H1 (cell line): ENCODE measurements around the gene KIF13A. TPM values are rescaled to one million over a fixed set of nuclear protein-coding genes. Genes with fewer than 3 reads are reported as not detected.

ENCODE experiments used
- CBX5 ChIP-seq: fragments of 300-800, 300-1000 bp; sonication (generic); IDR thresholded peaks from 2 replicates; pipeline ENCODE4 v1.7.1; 2016; ENCODE audit warnings: antibody characterized with exemption, low read length, low read depth
- GTF2F1 ChIP-seq: IDR thresholded peaks from 2 replicates; pipeline ENCODE4 v1.6.1; 2012; ENCODE audit warnings: low read depth, low read length, improper control_type of control experiment, borderline replicate concordance
- HDAC6 ChIP-seq: IDR thresholded peaks from one replicate; pipeline ENCODE4 v1.7.1; 2012; ENCODE audit warnings: low read depth, mild to moderate bottlenecking, inconsistent platforms, low read length, moderate library complexity
- POLR2AphosphoS5 ChIP-seq: IDR thresholded peaks from 2 replicates; pipeline ENCODE4 v1.6.1; 2011; ENCODE audit warnings: low read depth, low read length
- RBBP5 ChIP-seq: IDR thresholded peaks from 2 replicates; pipeline ENCODE4 v1.7.1; 2012; ENCODE audit warnings: low read depth, mild to moderate bottlenecking, inconsistent platforms, low read length, moderate library complexity, borderline replicate concordance
- SUZ12 ChIP-seq: fragments of 200-600 bp; sonication (generic); IDR thresholded peaks from 2 replicates; pipeline ENCODE4 v1.6.1; 2012; ENCODE audit warnings: mild to moderate bottlenecking, inconsistent platforms, low read length, moderate library complexity, mixed read lengths
- TBP ChIP-seq: IDR thresholded peaks from 2 replicates; pipeline ENCODE4 v1.6.1; 2011; ENCODE audit warnings: low read depth, low read length, improper control_type of control experiment
- polyA plus RNA-seq, 7 experiments: library from polyadenylated mRNA; depleted of rRNA in 3 of 7; stranded (reverse) in 5 of 7; unstranded in 2 of 7; fragments of >200 nt in 5 of 7; fragments of 200-250 nt in 2 of 7; gene quantifications; 1 replicate in 5 of 7; 2 replicates in 1 of 7; 4 replicates in 1 of 7; pipeline versions ENCODE4 v1.2.1 to v1.2.3, GENCODE V29; 2011 to 2013; ENCODE audit warnings: missing spikeins in 2 of 7, mixed read lengths in 2 of 7
- total RNA-seq: library from RNA; stranded (reverse); fragmentation: NEBNext Ultra II Directional; extraction: Animal tissue kit (Norgen Biotek cat#: 25700); gene quantifications from 2 replicates; pipeline ENCODE4 v1.2.1, GENCODE V29; 2021

KIF13A gene
- total and polyA plus RNA-seq, 2 of the 8 experiments (the other 6 are each of a cell fraction or from before 2014, with no cell fraction given) = 14.7 to 40.8 TPM

- TF ChIP-seq GTF2F1 = no peak
- TF ChIP-seq CBX5 = no peak
- TF ChIP-seq SUZ12 = no peak
- no peak for TF ChIP-seq TBP
- no peak for TF ChIP-seq POLR2AphosphoS5
- TF ChIP-seq RBBP5 = no peak
- TF ChIP-seq HDAC6 = no peak
Measured at GRCh38 chr6:17780061-17780460, 207.4 kb downstream of the KIF13A start (continued).
